Activated CD4-positive, alpha-beta T cell treated with anti-CD3 and anti-CD28 coated beads, Interleukin-10, Interleukin-2, amounts not matched to agents 100 ng/mL and 50 ng/mL, durations not matched to agents 16 hours and 8 hours (primary cell): ENCODE measurements around the gene ZNF33A.
"Not testable (repeated sequence)": the region's sequence is repeated elsewhere in the genome, so short reads cannot be mapped to it uniquely, and the experiment has no call there.

Experiments used
- DNase-seq: peaks from one replicate; pipeline ENCODE4 v3.0.0-alpha.2; 2020

ZNF33A gene

DNA sequence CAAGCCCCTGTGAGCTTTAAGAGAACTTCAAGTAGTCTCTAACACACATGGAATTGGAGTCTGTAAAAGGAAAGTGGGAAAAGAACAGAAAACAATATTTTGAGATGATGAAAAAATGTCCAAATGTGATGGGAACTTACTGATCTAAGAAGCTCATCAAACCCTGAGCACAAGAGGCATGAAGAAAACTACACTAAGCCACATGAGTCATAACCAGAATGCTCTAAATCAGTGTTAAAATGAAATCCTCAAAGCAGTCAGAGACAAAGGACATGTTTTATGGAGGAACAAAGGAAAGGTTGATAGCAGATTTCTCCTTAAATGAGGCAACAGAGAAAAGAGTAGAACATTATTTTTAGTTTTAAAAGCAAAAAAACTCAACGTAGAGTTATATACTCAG lies 37.2 kb downstream of the ZNF33A start:
- DNase-seq: peak; percentile 51

DNA sequence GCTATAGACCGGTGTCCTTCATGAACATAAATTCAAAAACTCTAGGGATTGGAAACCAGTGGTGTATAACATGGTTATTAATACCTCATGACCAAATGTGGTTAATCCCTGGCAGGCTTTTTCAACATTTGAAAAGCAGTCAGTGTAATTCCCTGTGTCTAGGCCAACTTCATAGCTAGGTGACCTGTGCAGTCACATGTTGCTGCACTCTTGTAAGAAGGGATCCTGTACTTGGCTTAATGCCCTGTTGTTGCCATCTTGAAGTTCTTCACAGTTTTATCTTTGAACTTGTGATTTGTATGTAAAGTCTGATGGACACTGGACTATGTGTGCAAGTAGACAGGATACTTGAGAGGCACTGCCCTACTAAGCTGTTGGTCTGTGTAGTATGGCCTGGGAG lies 39.7 kb downstream of the ZNF33A start:
- no peak for DNase-seq

DNA sequence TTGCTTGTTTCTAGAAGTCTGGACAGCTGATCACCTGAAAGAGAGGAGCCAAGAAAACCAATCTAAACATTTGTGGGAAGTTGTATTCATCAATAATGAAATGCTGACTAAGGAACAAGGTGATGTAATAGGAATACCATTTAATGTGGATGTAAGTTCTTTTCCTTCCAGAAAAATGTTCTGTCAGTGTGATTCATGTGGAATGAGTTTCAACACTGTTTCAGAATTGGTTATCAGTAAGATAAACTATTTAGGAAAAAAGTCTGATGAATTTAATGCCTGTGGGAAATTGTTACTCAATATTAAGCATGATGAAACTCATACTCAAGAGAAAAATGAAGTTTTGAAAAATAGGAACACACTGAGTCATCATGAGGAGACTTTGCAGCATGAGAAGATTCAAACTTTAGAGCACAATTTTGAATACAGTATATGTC lies 43.9 kb downstream of the ZNF33A start:
- no peak for DNase-seq

DNA sequence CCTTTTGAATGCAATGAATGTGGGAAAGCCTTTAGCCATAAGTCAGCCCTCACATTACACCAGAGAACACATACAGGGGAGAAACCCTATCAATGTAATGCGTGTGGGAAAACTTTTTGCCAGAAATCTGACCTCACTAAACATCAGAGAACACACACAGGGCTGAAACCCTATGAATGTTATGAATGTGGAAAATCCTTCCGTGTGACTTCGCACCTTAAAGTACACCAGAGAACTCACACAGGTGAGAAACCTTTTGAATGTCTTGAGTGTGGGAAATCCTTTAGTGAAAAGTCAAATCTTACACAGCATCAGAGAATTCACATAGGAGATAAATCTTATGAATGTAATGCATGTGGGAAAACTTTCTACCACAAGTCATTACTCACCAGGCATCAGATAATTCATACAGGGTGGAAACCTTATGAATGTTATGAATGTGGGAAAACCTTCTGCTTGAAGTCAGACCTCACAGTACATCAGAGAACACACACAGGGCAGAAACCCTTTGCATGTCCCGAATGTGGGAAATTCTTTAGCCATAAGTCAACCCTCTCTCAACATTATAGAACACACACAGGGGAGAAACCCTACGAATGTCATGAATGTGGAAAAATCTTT lies 44.9 kb downstream of the ZNF33A start:
- DNase-seq: not testable (repeated sequence)

DNA sequence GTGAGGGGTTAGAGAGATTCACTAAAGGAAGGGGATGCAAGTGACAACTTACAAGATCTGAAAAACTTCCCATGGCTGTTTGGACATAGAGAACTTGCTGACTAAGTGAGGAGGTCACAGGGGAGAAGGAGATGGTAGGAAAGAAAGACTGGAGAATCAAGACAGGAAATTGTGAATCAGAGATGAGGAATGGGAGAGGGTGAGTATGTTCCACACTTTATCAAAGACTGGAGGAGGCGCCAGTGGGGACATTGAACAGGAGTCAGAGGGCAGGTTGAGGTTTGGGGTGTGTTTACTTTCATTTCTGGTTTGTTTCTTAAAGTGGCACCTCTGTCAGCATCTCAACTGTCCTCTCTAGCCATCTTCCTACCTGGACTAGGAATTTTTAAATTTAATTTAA lies 59.2 kb downstream of the ZNF33A start:
- not testable (repeated sequence) for DNase-seq

DNA sequence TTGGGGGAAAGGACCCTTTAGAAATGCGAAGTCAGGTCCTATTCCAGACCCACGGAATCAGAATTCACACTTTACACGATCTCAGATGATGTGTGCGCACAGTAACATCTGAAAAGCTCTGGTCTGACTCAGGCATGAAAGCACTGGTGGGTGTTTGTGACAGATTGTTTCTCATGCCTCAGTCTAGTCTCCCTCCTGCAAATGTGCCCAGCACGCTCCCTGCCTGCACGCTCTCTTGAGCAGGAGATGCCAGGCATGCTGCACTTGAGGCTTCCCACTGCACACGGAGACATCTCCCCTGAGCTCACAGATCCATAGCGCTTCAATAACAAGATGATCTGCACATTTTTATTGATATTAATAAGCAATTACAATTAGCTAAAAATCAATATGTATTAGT lies 60.0 kb downstream of the ZNF33A start:
- DNase-seq: no peak

DNA sequence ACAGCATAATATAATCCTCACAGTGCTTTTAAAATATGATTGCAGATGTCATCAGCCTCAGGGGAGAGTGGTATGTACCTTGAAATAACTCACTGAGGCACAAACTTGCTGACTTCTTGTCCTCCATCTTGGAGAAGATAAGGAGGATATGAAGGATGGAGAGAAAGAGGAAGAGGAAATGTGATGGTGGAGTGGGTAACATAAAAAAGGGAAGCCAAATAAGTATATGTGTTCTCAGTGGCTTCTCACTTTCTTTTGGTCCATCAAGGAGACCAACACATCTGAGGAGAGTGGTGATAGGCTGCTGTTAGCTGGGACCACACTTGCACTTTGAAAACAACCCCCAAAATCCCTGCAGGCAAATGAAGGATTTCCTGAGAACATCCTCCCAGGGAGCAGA lies 62.1 kb downstream of the ZNF33A start:
- DNase-seq: no peak

DNA sequence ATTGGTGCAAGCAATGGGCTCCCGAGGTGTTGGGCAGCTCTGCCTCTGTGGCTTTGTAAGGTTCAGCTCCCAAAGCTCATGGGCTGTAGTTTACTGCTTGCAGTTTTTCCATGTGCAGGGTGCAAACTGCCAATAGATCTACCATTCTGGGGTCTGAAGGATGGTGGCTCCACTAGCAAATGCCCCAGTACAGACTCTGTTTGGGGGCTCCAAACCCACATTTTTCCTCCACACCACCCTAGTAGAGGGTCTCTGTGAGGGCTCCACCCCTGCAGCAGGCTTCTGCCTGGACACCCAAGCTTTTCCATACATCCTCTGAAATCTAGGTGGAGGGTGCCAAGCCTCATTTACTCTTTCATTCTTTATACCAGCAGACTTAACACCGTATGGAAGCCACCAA lies 66.2 kb downstream of the ZNF33A start:
- no peak for DNase-seq

DNA sequence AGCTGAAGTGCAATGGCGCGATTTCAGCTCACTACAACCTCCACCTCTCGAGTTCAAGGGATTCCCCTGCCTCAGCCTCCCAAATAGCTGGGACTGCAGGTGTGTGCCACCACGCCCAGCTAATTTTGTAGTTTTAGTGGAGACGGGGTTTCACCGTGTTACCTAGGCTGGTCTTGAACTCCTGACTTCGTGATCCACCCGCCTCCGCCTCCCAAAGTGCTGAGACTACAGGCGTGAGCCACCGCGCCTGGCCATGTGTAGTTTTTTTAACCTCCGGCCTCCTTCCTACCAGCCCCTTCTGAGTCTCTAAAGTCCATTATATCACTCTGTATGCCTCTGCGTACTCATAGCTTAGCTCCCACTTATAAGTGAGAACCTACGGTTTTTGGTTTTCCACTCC lies 82.8 kb downstream of the ZNF33A start:
- not testable (repeated sequence) for DNase-seq

DNA sequence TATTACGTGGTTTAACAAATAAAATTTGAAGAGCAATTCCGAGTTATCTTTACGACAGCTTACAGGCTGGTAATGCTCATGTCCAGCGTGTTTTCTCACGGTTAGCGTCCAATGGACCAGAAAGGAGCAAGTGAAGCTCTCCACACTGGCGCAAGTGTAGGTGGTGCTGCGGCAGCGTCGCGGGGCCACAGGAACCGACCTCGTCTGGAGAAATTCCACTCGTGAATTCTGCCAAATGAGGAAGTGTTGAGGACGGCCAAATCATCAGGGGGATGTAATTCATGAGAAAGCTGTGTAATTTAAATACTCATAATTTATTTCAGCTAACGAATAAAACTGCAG lies 83.3 kb downstream of the ZNF33A start:
- no peak for DNase-seq

DNA sequence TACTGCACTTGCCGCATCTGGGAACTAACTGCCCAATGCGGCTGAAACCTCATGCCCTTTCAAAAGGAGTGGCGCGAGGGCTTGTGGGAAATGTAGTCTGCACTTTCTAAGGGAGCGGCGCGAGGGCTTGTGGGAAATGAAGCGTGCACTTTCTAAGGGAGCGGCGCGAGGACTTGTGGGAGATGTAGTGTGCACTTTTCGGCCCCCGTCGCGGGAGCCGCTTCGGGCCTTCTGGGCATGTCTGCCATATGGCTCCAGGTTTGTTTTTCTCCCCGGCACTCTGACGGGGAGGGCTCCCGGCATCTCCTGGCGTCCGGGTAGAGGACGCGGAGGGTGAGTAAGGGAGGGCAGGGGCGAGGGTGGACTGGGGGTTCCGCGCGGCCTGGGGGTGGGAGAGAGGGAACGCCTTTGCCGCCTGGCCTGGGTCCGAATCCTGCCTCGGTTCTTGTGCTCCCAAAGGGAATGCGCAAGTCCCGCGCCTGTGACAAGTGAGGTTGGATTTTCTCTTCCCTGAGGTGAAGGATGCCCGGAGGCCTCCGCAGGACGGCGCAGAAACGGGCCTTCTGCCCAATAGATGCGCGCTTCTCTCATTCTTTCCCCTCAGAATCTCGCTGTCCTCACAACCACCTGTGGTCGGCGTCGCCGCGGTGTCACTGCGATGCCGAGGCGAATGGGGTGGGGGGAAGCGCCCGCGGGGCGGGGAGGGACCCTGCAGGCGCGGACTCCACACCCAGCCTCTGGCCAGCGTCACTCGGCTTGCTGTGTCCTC lies 83.9 kb downstream of the ZNF33A start, which contains the start of gene ZNF37A:
Gene ZNF37A (plus strand): TSS at position 180 of the 769 bp plus-strand sequence. CDS start 2,281 bp downstream, outside the sequence.
- peak; percentile 92 for DNase-seq

DNA sequence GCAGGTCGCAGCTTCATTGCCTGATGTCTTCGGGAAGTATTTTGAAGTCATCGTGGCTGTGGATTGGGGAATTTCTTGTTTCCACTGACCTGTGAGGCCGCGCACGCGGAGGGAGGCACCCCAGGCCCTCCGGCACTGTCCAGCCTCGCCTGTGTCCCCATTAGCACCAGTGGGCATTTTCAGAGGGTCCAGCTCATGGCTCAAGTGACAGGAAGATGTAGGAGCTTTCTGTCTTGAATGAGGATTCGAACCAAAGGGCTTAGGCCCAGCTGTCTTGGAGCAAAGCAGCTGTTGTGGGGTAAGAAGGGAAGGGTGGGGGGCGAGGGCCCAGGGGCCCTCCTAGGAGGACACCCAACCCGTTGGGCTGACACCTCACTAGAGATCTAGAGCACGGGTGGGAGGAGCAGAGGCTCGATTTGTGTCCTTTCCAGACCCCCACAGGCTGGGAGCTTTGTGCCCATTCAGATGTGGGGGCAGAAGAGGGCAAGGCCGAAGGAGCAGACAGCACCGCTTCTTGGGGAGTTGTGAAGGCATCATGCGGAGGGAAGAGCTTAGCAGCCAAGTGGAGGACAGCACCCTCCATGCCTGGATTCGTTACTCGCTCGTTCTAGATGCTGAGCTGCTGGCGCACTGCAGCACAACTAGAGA lies 84.6 kb downstream of the ZNF33A start:
- DNase-seq: no peak

DNA sequence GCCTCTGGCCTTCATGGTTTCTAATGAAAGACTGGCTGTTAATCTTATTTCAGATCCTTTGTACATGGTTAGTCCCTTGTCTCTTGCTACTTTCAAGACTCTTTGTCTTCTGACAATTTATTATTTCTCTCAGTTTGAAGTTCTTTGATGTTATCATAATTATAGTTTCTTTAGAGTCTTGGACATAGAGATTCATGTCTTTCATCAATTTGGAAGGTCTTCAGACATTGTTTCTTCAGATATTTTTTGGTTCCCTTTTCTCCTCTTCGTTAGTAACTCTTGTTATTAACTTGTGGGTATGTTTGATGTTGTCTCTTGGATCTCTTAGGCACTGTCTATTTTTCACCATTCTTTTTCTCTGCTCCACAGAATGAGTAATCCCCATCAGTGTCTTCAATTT lies 92.4 kb downstream of the ZNF33A start:
- no peak for DNase-seq

DNA sequence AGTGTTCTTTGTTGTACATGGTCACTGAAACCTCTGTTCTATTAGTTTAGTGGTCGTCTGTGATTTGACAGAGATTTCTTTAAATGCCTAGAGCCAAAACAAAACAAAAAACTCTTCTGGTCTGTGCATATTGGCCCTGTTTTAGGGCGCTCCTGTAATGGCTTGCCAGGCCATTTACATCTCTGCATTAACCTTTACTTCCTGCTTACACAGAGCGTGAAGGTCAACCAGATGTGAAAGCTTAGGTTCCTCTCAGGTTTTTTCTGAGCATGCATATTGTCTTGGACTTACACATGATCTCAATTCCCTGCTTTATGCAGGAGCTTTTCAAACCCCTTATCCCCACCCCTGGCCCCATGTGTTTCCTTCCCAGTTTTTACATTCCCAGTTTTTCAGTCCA lies 93.3 kb downstream of the ZNF33A start:
- no peak for DNase-seq

DNA sequence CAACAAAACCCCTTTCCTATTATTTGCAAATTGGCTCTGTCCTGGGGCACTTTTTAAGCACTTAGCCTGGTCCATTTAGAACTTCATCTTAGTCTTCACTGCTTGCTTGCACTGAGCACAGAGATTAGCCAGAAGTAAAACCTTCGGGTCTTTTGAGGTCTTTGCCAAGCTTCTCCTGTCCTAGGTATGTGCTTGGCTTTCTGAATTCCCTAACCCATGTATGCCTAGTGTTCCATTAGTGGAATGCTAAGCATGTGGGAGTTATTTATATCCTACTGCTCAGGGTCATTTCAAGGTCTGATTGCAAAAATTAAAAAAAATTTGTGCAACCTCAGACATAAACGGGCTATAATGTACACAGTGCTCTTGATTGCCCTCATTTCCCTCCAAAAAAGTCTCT lies 101.7 kb downstream of the ZNF33A start:
- DNase-seq: no peak
